Measurements from ENCODE around the gene ESRP2. TPM values are rescaled to one million over a fixed set of nuclear protein-coding genes. Genes with fewer than 3 reads are reported as not detected.

The ESRP2 gene
- total RNA-seq, 1 experiment from 2014 or later, result 0.24 TPM

DNA sequence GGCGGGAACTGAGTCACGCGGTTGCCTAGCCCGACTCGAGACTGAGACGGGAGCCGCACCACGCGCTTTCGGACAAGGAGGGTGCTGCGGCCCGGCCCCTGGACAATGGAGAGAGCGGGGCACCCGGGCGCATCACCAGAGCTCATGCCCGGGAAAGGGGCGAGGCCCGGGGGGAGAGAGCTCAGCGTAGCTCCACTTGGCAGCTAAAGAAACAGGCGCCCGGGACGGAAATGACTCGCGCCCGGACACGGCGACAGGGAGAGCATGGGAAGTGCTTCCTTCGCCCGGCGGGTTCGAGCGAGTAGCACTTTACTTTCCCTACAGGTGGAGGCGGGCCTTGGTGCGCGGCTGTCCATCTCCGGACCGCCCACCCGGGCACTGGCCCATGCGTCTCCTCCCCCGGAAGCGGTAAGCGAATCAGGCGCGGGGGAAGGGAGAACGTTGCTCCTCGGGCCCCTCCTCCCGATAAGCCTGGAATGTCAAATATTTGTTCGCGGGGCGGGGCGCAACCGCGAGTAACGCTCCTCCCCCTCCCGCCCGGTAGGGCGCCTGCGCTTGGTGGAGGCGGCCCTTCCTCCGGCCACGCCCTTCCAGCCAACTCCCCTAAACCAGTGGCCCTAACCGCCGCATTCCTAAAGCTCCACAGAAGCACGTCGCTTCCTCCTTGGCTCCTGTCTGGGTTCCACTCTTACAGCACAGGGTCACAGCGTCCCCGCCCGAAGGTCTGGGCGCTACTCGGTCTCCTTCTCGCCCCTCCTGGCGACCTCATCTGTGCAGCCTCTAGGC lies 1.5 kb upstream of the ESRP2 start:
- DNase-seq (ENCODE audit: low read depth), result peak; percentile 95

- DNase-seq (ENCODE audit: low read depth), result no peak
Measured at GRCh38 chr16:68236826-68237242, 907 bp upstream of the ESRP2 start.

GRCh38 chr16:68236137-68236825 lies 354 bp upstream of the ESRP2 start:
- DNase-seq (ENCODE audit: low read depth), result no peak

- DNase-seq (ENCODE audit: low read depth), result no peak
Measured at GRCh38 chr16:68235108-68235886, 630 bp downstream of the ESRP2 start.

- no peak for DNase-seq (ENCODE audit: low read depth)
Measured at GRCh38 chr16:68234188-68235107, 1.5 kb downstream of the ESRP2 start.

DNA sequence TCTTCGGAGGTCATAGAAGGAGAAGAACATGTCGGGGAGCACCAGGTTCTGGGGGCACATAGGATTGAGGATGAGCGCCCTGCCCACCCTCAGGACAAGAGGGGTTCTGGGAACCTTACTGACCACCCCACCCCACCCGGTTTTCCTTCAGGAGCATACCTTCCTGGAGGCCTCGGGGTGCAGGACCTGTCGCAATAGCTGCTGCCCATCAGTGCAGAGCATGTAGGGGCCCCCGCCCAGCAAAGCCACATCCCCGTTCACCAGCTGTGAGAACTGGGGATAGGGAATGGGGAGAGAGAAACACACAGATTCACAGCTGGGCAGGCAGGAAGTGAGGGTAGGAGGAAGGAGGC lies 2.1 kb downstream of the ESRP2 start:
- no peak for DNase-seq (ENCODE audit: low read depth)

DNA sequence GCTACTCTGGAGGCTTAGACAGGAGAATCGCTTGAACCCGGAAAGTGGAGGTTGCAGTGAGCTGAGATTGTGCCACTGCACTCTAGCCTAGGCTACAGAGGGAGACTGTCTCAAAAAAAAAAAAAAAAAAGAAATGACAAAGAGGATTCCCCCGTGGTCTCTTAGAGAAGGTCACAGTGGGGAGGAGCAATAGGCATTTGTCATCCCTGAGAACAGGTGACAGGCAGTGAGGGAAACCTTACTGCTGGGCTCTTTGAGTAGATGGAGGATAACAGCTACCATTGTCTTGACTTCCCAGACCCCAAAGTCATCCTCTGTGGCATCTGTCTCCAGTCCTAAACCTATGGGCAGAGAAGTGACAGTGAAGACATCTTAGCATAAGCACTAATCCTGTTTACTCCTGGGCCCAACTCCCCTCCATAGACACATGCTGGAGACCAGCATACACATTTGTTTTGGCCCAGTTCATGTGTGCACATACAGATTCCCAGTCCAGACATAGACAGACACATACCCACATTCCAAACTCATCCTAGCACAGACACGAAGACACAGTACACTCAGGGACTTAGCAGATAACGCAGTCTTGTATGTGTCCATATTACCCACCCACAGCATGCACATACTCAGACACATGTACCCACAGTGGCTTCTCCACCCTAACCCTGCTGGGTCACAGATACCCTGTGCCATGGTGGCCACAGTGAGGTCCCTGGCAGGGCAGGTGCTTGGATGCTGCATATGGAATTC lies 2.7 kb downstream of the ESRP2 start:
- DNase-seq (ENCODE audit: low read depth), result no peak

- DNase-seq (ENCODE audit: low read depth), result no peak
Measured at GRCh38 chr16:68232335-68232734, 3.6 kb downstream of the ESRP2 start.

GRCh38 chr16:68231384-68232136 lies 4.4 kb downstream of the ESRP2 start:
- DNase-seq (ENCODE audit: low read depth), result no peak

DNA sequence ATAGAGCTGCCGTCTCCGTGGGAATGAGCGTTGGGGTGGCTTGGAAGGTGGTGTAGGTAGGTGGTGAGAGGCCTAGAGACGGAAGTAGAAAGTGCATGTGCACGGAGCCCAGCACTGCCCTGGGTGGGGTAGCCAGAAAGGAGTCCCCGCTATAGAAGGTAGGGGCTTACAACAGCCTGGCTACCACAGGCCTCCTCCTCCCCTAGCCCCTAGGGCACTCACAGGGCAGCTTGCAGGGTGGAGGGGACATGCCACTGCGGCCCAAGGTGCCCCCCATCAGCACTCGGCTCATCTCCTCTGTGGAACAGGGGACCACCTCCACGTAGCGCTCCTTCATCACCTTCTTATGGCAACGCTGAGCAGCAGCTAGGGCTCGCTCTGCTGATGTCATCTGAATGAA lies 5.0 kb downstream of the ESRP2 start:
- DNase-seq (ENCODE audit: low read depth), result no peak

DNA sequence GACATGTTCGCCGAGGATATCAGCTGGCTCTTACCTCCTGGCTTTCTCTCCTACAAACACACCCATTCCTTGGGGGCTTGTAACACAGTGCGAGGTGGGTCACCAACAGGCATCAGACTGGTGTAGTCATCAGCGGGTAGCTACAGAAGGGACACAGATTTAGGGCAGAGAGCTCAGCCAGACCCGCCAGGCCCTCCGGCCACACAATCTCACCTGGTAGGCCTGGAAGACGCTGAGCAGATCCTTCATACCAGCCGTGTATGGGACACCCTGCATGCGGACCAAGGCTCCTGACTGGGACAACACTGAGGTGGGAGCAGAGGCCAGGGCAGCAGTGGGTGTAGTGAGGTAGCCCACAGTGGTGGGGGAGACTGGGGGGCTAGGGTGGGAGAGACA lies 5.8 kb downstream of the ESRP2 start:
- no peak for DNase-seq (ENCODE audit: low read depth)

- DNase-seq (ENCODE audit: low read depth), result peak; percentile 57
Measured at GRCh38 chr16:68229431-68230175, 6.3 kb downstream of the ESRP2 start.

GRCh38 chr16:68228652-68229051 lies 7.3 kb downstream of the ESRP2 start:
- DNase-seq (ENCODE audit: low read depth), result no peak

GRCh38 chr16:68227850-68228553 lies 7.9 kb downstream of the ESRP2 start:
- DNase-seq (ENCODE audit: low read depth), result no peak

- DNase-seq (ENCODE audit: low read depth), result no peak
Measured at GRCh38 chr16:68227183-68227793, 8.6 kb downstream of the ESRP2 start.

DNA sequence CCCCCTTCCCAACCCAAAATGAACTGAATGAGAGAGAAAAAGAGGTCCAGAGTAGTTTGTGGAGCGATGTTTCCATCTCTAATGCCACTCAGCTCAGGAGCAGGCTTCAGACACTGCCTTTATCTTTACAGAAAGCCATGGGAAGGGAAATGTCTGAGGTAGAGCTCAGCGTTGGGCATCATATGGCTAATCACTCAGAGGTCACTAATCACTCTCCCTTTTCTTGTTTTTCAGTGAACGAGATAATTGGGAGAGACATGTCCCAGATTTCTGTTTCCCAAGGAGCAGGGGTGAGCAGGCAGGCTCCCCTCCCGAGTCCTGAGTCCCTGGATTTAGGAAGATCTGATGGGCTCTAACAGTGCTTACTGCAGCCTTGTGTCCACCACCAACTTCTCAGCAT lies 9.8 kb downstream of the ESRP2 start:
- DNase-seq (ENCODE audit: low read depth), result no peak

DNA sequence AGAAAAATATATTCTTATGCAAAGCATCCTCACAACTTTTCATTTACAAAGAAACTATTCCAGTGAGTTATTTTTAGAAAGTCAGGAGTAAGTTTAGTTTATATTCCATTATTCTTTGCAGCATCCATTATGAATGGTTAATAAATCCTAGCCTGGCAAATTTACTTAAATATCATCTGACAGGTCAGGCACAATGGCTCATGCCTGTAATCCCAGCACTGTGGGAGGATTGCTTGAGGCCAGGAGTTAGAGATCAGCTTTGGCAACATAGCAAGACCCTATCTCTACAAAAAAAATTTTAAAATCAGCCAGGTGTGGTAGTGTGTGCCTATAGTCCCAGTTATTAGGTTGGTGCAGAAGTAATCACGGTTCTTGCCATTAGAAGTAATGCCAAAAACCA lies 12.9 kb downstream of the ESRP2 start:
- DNase-seq (ENCODE audit: low read depth), result no peak

- no peak for DNase-seq (ENCODE audit: low read depth)
Measured at GRCh38 chr16:68219725-68220351, 16.1 kb downstream of the ESRP2 start.
